ENCODE data around the gene ZDHHC17.
A peak's percentile ranks its signal among the peaks of the same experiment; 100 is the strongest.

ZDHHC17 gene

DNA sequence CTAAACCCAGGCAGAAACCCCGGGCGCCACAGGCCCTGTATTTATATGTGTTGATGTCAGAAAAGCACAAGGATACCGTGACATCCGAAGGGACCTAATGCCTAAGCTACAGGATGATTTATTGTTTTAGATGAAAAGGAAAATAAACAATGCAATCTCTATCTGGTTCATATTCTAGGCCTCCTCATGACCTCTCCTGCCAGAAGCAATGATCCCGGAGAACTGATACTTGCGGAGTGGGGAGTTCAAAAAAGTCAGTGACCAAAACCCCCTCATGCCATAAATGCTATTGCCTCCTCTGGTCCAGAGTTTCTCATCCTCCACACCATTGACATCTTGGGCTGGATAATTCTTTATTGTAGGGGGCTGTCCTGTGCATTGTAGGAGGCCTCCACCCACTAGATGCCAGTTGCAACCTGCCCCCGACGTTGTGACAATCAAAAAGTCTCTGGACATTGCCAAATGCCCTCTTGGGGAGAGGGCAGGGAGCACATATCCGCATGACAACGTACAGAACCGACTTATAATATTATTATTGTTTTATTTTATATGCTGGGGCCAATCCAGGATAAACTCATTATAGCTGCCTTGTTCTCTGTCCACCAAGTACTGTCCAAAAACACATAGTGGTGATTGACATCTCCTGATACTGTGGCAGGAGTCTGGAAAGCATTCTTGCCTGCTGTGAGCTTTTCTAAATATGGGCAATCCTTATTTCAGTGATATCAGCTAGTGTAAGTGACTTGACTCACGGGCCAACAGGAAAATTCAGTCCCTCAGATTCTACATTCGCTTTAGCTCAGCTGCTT is 116.0 kb downstream of the ZDHHC17 start:
- DNase-seq: no peak

- no peak for DNase-seq
Measured at GRCh38 chr12:76880519-76881023, 116.7 kb downstream of the ZDHHC17 start.

DNA sequence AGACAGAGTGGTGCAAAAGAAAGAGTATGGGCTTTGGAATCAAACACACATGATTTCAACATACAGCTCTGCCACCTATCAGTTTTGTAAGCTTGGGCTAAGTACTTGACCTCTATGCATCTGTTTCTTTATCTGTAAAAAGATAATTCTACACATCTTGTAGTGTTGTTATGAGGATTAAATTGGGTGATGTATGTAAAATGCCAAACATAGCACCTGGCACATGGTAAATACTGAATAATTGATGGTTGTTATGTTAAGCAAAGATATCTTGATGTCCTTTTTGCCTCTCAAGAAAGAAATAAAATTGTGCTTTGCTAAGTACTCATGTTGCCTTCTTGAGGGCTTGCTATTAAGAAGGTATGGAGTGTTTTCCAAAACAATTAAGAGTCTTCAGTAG is 117.2 kb downstream of the ZDHHC17 start:
- no peak for DNase-seq

- no peak for DNase-seq
Measured at GRCh38 chr12:76882367-76882766, 118.5 kb downstream of the ZDHHC17 start.

- no peak for DNase-seq
Measured at GRCh38 chr12:76883151-76883550, 119.2 kb downstream of the ZDHHC17 start.

- peak; percentile 62 for DNase-seq
Measured at GRCh38 chr12:76883811-76884210, 119.9 kb downstream of the ZDHHC17 start.

GRCh38 chr12:76888775-76889174 is 124.9 kb downstream of the ZDHHC17 start:
- DNase-seq: no peak

- no peak for DNase-seq
Measured at GRCh38 chr12:76890151-76891143, 126.5 kb downstream of the ZDHHC17 start.

- DNase-seq: no peak
Measured at GRCh38 chr12:76891609-76892008, 127.7 kb downstream of the ZDHHC17 start.

DNA sequence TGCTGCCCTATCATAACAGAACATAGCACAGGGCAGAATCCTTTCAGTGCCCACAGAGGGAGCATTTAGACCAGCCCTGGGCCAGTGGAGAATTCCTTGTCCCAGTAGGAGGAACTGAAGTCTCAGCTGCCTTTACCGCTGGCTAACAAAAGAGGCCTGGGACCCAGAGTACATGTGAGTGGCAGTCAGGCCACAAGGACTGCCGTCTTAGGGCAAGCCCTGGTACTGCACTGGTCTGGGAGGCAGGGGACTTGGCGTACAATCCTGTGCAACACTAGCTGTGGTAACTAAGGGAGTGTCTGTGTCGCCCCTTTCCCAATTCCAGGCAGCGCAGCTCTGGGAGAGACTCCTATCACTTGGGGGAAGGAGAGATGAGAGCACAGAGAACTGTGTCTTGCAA is 131.9 kb downstream of the ZDHHC17 start:
- no peak for DNase-seq

DNA sequence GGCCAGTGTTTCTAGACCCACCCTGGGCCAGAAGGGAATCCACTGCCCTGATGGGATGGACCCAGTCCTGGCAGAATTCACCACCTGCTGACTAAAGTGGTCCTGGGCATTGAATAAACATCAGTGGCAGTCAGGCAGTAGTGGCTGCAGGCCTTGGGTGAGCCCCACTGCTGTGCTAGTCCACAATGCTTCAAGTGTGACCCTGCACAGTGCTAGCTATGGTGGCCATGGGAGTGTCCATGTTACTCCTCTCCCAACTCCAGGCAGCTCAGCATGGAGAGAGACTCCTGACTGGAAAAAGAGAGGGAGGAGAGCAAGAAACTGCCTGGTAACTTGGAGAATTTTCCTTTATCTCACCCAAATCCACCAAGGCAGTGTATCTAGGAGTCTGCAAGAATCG is 132.4 kb downstream of the ZDHHC17 start:
- no peak for DNase-seq

DNA sequence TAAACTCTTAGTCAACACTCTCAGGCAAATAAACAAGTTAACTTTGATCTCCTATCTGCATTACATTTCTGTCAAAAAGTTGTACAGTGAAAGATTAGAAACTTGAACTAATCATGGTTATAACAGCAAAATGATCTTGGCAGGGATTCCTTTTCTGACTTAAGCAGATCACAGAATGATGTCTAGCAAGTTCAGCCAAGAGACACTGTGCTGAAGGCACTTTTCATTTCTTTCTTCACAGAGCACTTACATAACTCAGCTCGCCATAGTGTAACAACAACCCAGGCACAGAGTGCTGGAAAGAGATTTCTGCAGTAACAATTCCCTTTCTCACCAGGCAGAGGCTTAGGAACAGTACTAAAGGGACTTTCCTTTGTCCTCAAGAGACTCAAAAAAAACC is 134.5 kb downstream of the ZDHHC17 start:
- no peak for DNase-seq

DNA sequence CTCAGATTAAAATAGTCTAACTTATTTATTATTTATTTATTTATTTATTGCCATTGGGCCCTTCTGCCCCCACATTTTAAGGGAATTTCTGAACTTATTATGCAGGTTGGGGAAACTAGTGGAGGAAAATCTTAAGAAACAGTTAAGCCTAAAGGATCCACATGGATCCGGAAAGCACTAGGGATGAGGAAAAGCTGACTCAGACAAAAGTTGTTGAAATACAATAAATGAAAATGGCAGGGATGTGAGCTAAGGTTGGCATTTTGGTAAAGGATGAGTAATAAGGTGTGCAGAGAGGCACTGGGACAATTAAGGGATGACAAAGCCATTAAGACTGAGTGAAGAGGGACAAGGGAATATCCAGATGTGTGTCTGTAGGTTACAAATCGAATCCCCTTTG is 135.6 kb downstream of the ZDHHC17 start:
- DNase-seq: no peak

DNA sequence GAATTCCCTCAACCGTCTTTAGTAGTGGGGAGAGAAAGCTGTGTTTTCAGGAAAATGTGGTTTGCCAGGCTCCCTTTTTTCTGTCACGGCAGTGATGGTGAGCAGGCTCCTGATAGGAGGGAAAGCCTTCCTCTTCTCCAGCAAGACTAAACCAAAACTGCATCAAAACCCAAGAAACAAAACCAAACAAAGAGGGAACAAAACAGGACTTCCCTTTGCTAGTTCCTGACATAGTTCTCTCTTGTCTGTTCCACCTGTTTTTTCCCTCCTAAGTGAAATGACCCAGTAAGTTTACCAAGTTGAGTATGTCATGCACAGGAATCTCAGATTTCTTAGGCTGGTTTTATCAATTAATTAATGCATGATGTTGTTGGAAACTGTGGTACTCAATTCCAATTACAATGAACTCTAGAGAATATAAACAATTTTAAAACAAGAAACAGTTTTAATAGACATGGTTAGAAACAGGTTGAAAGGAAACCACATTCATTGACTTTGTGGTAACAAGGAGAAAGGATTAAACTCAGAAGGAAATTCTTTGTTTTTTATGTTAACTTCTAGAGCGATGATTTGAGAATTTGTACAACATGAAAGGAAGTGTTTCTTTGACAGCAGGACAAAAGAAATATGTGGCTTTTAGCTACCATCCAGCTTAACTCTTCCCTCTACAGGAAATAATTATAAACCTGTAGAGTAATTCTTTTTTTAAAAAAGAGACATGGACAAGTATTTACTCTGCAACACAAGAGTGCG is 137.9 kb downstream of the ZDHHC17 start:
- DNase-seq: no peak
